ENCODE measurements around the gene SPAG5.

The SPAG5 gene

DNA sequence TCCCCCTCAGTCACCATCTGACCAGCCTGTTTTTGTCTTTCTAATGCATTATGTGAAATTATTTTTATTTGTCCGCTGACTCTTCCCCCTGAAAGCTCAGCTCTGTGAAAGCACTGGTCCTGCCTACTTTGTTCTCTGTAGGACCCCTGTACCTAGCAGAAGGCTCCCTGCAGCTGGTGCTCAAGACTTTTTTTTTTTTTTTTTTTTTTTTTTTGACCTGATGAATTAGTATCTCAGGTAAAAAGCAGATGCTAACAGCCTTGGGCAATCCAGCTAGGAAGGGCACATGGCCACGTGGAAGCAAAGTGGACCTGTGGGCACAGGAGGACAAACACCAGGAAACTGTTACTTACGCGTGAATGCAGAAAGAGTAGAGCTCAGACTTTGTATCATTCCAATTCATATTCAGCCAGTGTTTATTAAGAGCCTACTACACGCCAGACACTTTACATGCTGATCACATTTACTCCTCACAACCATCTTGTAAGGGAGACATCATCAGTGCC lies 45.8 kb downstream of the SPAG5 start:
- TF ChIP-seq, protein P1, sequence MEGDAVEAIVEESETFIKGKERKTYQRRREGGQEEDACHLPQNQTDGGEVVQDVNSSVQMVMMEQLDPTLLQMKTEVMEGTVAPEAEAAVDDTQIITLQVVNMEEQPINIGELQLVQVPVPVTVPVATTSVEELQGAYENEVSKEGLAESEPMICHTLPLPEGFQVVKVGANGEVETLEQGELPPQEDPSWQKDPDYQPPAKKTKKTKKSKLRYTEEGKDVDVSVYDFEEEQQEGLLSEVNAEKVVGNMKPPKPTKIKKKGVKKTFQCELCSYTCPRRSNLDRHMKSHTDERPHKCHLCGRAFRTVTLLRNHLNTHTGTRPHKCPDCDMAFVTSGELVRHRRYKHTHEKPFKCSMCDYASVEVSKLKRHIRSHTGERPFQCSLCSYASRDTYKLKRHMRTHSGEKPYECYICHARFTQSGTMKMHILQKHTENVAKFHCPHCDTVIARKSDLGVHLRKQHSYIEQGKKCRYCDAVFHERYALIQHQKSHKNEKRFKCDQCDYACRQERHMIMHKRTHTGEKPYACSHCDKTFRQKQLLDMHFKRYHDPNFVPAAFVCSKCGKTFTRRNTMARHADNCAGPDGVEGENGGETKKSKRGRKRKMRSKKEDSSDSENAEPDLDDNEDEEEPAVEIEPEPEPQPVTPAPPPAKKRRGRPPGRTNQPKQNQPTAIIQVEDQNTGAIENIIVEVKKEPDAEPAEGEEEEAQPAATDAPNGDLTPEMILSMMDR (IDR thresholded peaks at IDR 0.05; ENCODE audit: control insufficient read depth, insufficient read depth, low read depth, low read length, missing control alignments): no peak
- no peak overlapping the region for H3K4me3 ChIP-seq (ENCODE audit: control insufficient read depth, low read depth, low read length)
- no peak for DNase-seq (ENCODE audit: low read depth)

DNA sequence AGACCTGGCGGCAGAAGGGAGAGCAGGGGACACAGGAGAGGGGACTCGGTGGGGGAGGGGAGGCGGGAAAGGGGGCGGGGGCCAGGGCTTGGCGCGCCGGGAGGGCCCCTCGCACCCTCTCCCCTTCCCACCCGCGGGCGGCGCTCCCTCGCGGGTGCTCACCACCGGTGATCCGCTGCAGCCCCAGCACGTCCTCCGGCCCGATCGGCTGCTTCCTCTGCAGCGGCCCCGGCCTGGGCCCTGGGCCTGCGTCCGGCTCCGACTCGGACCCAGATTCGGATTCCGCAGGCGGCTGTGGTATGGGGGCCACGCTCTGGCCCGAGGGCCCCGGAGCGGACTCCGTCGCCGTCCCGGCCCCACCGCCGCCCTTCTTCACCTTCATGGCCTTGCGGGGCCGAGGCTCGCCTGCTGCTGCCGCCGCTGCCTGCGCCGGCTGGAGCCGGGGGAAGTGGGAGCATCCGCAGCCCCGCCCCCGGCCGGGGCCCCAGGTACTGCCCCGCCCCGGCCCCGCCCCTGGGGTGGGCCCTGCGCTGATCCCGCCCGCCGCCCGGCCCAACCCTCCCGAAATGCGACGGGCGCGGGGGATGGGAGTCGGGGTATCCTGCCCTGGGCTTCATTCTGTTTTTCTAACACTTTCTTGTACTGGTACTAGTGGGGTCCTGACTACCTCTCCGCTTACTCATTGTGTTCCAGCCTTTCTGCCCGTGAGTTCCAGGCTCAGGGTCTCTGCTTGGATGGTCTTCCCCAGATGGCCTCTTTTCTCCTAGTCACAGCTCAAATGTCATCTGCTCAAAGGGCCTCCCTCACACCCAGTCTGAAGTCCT lies 46.4 kb downstream of the SPAG5 start, which contains the start of gene UNC119:
TSS of gene UNC119 (minus strand) at position 449 of the 824 bp plus-strand sequence. CDS start at position 382, 67 bp downstream.
- TF ChIP-seq, protein P1 (IDR thresholded peaks at IDR 0.05; ENCODE audit: control insufficient read depth, insufficient read depth, low read depth, low read length, missing control alignments): no peak
- DNase-seq (ENCODE audit: low read depth): no peak
- H3K4me3 ChIP-seq (ENCODE audit: control insufficient read depth, low read depth, low read length): peak within 1 kb of the TSS; percentile 62

GRCh38 chr17:28551421-28552175 lies 47.2 kb downstream of the SPAG5 start:
- DNase-seq (ENCODE audit: low read depth): no peak
- peak overlapping the region; percentile 62 for H3K4me3 ChIP-seq (ENCODE audit: control insufficient read depth, low read depth, low read length)
- TF ChIP-seq, protein P1 (IDR thresholded peaks at IDR 0.05; ENCODE audit: control insufficient read depth, insufficient read depth, low read depth, low read length, missing control alignments): no peak

DNA sequence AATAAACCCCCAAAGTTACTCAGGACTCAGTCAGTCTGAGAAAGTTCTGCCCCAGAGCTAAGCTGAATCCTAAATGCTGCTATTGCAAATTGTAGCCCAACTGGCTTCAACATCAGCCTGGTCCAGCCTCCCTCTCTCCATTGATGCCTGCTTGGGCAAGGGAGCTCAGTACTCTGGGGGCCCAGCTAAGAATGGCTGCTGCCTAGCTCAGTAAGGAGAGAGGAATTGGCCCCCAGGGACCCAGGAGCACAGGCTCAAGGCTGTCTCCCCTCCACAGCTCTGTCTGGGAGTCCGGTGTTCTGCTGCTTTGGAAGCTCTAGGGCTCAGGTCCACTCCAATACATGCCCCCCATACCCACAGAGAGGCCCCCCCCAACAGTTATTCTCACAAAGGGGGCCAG lies 48.0 kb downstream of the SPAG5 start:
- H3K4me3 ChIP-seq (ENCODE audit: control insufficient read depth, low read depth, low read length): no peak overlapping the region
- DNase-seq (ENCODE audit: low read depth): no peak
- TF ChIP-seq, protein P1 (IDR thresholded peaks at IDR 0.05; ENCODE audit: control insufficient read depth, insufficient read depth, low read depth, low read length, missing control alignments): no peak

DNA sequence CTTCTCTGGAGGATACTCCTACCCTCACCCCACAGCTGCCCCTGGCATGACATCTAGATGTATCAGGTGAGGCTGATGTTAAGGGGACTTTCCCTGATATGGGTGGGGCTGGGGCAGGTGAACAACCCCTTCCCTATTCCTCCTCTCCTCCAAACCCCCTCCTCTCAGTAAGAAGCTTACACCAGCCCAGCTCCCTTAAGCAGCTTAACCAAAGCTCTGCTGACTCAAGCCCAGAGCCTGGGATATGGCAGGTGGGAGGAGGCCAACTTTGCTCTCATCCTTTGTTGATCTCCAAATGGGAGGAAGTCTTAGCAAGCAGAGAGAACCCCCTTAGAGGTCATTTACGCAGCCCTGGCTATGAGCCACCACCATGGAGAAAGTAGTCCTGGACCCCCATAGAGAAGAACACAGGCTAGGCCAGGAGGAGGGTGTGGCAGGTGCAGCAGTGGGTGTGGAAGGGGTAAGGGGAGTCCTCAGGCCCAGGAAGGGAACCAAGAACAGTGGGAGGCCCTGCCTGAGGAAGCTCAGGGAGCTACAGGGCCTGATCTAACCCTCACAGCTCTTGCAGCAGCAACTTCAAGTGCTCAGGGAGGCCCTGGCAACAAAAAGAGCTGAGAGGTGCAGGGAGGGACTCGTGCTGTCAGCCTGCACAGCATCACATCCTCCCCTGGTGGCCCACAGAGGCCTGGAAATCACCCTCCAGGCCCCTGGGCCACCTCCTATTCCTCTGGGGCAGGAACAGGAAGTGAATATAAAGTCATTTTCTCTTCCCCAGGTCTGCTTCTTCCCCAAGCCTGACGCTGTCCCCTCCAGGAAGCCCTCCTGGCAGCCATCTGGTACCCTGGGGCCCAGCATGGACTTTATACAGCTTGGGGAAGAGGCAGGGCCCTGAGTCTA lies 49.3 kb downstream of the SPAG5 start:
- DNase-seq (ENCODE audit: low read depth): no peak
- H3K4me3 ChIP-seq (ENCODE audit: control insufficient read depth, low read depth, low read length): no peak overlapping the region
- TF ChIP-seq, protein P1 (IDR thresholded peaks at IDR 0.05; ENCODE audit: control insufficient read depth, insufficient read depth, low read depth, low read length, missing control alignments): peak; percentile 2

Measured in AG09309 (cell line).